ENCODE results near the gene DIABLO.
"Not testable (repeated sequence)": the region's sequence is repeated elsewhere in the genome, so short reads cannot be mapped to it uniquely, and the experiment has no call there.

DIABLO gene

DNA sequence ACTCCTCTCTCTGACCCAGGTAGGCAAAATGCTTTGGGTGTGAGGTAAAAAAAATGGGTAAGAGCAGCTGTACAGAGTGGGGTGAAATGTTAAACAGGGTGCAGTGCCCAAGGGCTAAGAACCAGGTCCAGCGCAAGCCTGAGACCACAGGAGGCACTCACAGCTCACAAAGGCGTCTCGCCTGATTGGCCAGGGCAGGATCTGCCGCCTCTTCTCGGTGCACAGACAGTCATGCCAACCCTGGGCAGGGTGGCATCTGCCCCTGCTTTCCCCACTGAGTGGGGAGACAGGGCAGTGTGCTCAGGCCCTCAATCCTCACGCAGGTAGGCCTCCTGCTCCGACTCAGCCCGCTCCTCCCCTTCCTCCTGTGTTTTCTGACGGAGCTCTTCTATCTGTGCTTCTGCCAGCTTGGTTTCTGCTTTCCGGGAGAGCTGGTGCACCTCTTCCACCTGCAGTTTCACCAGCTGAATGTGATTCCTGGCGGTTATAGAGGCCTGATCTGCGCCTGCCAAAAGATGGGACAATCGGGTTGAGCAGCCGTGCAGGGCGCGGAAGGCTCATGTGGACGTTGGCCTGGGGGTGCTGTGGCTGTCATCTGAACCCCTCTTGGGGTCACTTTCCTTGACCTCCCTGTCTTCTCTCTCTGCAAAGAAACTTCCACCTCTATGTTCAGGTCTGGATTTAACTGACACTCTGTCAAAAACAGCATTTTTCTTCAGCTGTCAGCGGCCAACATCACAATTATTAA is 17.6 kb downstream of the DIABLO start:
- no peak for DNase-seq (ENCODE audit: low spot score)

DNA sequence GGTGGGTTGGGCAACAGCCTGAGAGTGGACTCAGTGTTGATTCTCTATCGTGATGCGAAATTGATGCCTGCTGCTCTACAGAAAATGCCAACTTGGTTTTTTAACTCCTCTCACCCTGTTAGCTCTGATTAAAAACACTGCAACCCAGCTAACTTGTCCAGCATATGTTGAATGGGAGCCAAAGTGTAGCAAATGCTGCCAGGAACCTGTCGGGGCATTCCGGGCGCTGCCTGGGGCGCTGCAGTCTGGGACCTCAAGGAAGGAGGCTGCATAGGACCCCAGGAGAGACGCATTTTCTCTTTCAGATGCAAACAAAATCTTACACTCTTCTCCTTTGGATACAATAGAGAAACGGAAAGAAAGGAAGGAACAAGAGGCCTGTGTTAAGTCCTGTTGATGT is 18.5 kb downstream of the DIABLO start:
- no peak for DNase-seq (ENCODE audit: low spot score)

DNA sequence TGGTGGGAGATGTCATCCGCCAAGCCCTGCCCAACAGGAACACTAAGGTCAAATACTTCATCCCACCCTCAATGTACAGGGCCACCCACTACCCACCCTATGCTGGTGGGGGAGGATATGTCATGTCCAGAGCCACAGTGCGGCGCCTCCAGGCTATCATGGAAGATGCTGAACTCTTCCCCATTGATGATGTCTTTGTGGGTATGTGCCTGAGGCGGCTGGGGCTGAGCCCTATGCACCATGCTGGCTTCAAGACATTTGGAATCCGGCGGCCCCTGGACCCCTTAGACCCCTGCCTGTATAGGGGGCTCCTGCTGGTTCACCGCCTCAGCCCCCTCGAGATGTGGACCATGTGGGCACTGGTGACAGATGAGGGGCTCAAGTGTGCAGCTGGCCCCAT is 18.9 kb downstream of the DIABLO start:
- DNase-seq (ENCODE audit: low spot score): no peak

DNA sequence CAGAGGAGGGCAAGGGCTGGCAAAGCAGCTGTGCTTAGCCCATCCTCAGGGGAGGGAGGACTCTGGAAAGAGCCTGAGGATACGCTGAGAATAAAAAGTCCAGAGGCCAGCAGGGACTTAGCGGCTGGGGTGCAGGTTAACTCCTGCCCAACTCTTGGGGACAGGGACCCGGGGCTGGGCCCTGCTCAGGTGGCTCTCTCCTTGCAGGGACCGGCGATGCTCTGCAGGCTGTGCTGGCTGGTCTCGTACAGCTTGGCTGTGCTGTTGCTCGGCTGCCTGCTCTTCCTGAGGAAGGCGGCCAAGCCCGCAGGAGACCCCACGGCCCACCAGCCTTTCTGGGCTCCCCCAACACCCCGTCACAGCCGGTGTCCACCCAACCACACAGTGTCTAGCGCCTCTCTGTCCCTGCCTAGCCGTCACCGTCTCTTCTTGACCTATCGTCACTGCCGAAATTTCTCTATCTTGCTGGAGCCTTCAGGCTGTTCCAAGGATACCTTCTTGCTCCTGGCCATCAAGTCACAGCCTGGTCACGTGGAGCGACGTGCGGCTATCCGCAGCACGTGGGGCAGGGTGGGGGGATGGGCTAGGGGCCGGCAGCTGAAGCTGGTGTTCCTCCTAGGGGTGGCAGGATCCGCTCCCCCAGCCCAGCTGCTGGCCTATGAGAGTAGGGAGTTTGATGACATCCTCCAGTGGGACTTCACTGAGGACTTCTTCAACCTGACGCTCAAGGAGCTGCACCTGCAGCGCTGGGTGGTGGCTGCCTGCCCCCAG is 19.6 kb downstream of the DIABLO start:
- no peak for DNase-seq (ENCODE audit: low spot score)

DNA sequence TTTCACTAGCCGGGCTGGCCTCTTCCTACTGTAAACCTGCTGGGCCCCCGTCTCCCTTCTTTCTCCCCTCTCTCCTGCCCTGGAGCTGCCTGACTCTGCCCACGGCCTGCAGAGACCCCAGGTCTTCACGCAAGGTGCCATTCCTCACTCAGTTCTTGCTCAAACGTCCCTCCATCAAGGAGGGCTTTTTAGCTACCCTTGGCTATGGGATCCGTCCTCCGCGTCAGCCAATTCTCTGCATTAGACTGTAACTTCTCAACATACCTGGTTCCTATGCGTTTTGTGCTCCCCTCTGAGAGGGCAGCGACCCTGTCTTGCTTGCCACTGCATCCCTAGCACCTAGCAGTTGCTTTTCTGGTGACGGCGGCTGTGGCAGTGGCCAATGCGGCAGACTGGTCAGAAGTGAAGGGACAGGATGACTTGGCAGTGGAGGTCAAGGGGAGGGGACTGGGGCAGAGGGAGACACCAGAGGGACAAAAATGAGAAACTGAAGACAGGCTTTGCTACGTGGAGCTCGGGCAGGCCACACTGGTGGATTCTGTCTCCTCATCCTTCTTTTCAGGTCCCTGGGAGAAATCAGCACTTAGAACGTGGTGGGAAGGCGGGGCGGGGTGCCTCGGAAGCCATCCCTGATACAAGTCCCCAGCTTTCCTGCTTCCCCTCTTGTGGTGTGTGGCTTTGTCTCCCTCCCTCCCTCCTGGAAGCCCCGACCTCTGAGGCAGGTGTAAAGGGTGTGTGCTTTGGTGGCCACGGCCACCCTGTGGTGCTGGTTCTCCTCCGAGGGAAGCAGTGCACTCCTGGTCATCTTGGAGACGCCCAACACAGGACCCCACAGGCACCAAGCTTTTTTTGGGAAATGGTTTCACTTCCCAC is 20.6 kb downstream of the DIABLO start:
- no peak for DNase-seq (ENCODE audit: low spot score)

DNA sequence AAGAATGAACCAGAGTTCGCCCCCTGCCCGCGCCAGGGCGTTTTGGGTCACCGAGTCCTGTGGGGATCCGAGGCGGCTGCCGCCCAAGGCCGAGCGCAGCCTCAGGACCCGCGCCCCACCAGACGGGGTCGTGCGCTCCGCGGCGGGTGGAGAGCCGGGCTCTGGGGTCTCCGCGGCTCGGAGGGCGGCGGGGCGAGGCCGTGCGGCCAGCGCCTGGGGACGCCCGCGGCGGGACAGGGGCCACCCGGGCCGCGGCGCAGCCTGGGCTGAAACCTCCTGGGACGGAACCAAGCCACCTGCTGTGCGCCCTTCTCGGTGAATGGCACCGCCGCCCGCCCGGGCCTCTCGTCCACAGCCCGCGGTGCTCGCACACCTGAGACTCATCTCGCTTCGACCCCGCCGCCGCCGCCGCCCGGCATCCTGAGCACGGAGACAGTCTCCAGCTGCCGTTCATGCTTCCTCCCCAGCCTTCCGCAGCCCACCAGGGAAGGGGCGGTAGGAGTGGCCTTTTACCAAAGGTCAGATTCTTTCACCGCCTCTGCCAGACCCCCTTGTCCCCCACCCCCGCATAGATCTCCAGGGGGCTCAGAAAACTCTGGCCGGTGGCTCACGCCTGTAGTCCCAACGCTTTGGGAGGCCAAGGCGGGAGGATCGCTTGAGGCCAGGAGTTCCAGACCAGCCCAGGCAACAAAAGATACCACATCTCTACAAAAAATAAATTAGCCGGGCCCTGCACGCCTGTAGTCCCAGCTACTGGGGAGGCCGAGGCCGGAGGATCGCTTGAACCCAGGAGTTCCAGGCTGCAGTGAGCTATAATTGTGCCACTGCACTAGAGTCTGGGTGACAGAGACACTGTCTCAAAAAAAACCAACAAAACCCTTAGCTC is 21.4 kb downstream of the DIABLO start:
- no peak for DNase-seq (ENCODE audit: low spot score)

DNA sequence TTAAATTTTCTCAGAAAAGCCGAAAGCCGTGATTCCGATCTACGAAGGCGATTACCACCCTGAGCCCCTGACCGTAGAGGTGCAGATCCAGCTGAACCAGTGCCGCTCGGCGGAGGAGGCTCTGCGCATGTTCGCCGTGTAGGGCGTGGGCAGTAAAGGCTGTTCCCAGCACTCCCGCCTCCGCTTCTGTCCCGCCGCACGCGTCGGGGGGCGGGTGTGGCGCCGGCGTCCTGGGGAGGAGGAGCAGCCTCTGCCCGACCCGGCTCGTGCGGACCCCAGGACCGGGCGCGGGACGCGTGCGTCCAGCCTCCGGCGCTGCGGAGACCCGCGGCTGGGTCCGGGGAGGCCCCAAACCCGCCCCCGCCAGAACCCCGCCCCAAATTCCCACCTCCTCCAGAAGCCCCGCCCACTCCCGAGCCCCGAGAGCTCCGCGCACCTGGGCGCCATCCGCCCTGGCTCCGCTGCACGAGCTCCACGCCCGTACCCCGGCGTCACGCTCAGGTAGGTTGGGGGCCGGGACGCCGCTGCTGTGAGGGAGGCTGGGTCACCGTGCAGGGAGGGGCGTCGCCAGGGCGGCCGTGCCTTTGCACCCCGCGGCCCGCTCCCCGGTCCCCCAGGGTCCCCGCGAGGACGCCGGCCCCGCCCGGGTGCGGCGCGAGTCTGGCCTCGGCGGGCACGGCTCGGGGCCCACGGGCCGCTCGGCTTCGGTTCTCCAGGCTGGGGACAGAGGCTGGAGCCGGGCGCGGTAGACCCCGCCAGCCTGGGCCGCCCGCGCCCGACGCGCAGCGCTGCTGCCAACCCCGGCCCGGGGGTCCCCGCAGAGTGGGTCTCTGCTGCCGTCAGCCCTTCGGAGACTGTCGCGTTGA is 22.3 kb downstream of the DIABLO start, which contains the start of gene B3GNT4:
Gene B3GNT4, plus strand, starts transcription at position 409 of the 866 bp plus-strand sequence. CDS start 910 bp downstream, outside the sequence.
- DNase-seq (ENCODE audit: low spot score): peak; percentile 61

DNA sequence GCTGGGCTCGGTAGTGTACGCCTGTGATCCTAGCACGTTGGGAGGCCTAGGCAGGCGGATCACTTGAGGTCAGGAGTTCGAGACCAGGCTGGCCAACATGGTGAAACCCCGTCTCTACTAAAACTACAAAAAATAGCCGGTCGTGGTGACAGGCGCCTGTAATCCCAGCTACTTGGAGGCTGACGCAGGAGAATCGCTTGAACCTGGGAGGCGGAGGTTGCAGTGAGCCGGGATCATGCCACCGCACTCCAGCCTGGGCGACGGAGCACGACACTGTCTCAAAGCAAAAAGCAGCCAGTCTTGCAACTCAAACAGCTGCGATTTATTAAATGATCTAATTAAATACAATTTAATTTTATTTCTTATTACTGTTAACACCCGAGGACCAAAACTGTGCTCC is 23.0 kb downstream of the DIABLO start:
- not testable (repeated sequence) for DNase-seq (ENCODE audit: low spot score)

DNA sequence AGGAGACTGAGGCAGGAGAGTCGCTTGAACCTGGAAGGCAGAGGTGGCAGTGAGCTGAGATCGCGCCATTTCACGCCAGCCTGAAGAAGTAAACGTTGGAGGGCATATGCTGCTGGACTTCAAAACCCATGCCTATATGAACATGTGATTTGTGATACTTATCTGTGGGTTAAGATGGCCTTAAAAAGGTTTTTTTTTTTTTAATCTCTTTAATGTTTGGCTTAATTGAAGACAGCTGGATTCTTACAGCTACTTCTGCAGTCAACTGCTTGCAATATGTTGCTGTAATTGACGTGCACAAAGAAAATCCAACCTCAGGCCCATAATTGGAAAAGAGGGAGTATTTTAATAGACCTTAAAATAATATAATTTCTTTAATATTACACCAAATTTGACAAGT is 23.8 kb downstream of the DIABLO start:
- no peak for DNase-seq (ENCODE audit: low spot score)

DNA sequence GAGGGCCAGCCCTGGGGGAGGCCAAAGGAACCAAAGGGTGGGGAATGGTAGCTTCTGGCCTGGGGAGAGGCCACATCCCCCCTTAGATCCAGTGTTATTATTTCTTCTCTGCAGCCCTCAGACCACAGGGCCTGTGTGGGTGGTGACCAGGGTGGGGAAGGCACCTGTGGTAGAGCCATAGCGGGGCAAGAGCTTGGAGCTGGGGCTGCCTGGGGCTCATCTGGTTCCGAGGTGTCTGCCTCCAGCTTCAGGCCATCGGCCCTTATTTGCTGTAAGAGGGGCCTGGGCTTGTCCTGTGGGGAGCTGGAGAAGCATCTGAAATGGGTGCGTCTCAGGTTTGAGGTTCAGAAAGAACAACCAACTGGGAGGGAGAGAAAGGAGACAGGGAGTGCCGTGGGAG is 24.5 kb downstream of the DIABLO start:
- no peak for DNase-seq (ENCODE audit: low spot score)

DNA sequence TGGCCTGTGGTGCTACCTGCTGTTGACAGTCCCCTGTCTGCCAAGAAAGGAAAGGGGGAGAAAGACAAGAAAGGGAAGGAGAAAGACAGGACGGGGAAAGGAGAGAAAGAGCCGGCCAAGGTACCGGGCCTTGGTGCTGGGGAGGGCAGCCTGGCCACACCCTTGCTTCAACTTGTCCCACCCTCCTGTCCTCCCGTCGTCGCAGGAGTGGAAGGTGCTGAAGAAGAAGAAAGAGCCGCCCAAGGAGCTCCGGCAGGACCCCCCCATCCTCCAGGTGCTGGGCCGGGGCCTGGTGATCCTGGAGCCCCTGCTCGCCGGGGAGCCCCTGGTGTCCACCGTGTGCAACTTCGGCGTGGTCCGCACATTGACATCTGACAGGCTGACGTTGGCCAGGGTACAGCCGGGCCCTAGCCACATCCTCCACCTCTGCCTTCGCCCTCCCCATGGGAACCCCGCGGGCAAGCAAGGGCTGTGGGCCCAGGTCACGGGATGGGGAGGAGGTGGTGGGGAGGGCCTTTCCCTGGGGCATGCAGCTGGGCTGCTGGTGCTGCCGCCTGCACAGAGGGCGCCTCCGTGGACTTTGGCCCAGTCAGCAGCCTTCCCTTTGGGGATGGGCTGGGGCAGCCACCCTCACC is 25.2 kb downstream of the DIABLO start:
- DNase-seq (ENCODE audit: low spot score): no peak

DNA sequence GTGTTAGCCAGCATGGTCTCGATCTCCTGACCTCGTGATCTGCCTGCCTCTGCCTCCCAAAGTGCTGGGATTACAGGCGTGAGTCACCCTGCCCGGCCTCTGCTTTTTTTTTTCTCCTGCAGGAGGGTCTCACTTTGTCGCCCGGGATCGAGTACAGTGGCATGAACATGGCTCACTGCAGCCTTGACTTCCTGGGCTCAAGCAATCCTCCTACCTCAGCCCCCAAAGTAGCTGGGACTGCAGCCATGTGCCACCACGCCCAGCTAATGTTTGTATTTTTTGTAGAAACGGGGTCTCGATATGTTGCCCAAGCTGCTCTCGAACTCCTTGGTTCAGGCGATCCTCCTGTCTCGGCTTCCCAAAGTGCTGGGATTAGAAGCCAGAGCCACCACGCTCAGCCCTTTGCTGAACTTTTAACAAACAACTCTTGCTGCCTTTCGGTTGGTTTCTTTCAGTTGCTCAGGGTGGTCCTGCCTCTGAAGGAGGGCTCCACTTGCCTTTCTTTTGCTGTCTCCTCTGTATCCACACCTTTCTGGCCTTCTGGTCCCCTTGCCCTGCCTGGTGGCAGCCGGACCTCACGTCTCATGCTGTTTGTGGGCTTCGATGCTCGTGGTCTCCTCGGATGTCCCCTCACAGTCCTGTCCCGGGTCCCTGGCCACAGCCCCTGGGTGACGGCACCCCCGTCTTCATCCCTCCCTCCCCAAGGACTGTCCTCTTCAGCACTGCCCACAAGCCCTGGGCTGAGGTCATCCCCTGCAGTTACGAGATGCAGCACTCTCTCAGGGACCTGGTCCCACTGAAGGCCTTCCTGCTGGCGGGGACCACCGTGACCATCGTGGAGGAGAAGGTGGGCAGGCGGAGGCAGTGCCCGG is 26.1 kb downstream of the DIABLO start:
- no peak for DNase-seq (ENCODE audit: low spot score)

DNA sequence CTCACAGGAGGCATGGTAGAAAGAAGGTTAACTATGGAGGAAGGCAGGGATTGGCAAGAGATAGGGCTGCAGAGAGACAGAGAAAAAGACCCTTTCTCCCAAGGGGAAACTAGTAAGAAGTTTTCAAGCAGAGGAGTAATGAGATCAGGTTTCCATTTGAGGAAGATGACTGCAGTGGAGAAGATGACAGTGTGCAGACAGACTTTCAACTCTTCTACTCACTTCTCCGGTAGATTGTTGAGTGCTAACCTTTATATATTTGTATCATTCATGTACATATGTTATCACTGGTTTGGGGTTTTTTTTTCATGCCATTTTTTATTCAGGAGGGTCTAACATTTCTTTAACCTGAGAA is 28.3 kb downstream of the DIABLO start:
- DNase-seq (ENCODE audit: low spot score): no peak

DNA sequence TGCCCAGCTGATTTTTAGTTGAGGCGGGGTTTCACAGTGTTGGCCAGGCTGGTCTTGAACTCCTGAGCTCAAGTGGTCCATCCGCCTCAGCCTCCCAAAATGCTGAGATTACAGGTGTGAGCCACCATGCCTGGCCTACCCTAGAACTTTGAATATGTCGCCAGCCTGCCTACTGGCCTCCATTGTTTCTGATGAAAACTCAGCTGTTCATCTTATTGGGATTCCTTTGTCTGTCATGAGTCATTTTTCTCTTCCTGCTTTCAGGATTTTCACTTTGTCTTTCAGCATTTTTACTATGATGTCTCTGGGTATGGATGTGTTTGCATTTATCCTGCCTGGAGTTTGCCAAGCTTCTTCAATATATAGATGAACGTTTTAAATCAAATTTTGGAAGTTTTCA is 30.4 kb downstream of the DIABLO start:
- DNase-seq (ENCODE audit: low spot score): no peak

DNA sequence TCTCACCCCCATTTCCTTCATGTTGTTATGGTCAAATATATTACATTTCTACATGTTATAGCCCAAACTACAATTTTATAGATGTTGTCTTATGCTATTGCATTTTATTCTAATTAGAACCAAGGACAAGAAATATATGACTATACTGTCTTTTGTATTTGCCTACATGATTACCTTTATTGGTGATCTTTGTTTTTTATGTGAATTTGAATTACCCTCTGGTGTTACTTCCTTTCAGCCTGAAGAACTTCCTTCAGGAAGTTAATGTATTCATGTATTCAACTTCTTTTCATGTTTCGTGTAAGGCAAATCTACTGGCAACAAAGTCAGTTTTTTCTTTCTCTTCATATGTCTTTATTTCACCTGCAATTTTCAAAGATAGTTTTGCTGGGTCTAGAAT is 31.0 kb downstream of the DIABLO start:
- DNase-seq (ENCODE audit: low spot score): no peak

DNA sequence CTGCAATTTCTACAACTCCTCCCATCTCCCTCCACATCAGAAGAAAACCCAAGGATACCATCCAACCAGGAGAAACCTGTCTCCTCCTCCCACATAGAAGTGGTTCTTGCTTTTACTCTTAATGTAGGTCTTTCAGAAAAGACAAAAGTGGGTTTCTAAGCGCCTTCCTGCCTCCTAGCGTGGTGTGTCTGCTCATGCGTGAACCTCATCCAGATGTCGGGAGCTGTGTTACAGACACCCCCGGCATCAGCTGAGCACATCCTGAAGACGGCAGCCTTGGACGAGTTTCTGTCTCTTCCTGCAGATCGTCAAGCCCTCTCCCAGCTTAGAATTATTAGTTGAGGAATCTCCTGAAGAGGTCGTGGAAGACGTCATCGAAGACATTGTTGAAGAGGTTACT is 33.4 kb downstream of the DIABLO start:
- DNase-seq (ENCODE audit: low spot score): peak; percentile 36

DNA sequence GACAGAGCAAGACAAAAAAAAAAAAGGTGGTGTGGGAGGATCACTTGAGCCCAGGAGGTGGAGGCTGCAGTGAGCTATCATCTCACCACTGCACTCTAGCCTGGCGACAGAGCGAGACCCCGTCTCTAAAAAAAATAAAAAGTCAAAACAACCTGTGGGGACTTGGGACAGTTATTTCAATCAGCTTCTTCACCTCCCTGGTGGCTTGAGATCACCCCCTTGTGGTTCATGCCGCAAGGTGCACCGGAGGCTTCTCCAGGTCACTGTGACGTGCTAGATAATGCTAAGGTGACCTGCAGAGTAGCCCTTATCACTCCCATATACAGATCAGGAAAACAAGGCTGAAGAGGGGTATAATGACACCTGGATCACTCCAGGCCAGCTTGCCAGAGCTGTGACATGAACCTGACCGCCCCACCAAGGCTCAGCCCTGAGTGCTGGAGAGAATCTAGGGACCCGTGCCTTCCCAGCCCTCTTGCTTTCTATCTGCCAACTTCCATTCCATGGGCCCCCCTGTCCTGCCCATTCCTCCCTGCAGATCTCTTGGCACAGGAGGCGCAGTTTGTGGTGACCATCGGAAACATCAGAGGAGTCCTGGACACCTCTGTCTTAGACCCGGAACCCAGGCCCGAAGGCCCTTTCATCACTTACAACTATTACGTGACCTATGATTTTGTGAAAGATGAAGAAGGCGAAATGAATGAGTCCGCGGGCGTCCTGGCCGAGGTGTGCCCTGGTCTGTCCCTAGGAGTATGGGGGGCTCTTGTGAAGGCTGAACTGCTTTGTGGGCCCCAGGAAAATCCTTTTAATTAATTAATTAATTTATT is 34.8 kb downstream of the DIABLO start:
- DNase-seq (ENCODE audit: low spot score): no peak
